Stimulated activated CD8-positive, alpha-beta memory T cell treated with anti-CD3 and anti-CD28 coated beads, Interleukin-12 subunit alpha, Interleukin-12 subunit beta, amount 100 ng/mL, for 4 hours (primary cell): ENCODE data around the gene C11orf42.

ENCODE experiments used
- DNase-seq: peaks from one replicate; pipeline ENCODE4 v3.0.0-alpha.2; 2020; ENCODE audit warnings: low read depth

The C11orf42 gene

DNA sequence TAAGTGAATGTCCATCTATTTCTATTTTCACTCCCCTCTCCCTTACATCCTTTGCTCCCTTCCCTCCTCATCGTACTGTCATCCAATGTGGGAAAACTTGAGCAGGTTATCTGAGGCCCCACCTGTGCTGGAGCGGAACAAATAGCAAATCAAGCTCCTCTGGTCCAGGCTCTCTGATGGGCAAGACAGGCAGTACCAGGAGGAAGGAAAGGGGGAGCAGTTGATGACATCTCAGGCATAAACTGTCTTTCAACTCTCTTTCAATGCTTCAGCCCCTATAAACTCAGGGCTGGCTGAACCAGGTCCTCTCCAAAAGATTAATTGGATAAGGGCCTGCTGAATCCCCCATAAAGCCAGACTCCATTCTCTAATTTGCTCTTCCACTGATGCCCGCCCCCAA lies 52.8 kb downstream of the C11orf42 start:
- DNase-seq: no peak

DNA sequence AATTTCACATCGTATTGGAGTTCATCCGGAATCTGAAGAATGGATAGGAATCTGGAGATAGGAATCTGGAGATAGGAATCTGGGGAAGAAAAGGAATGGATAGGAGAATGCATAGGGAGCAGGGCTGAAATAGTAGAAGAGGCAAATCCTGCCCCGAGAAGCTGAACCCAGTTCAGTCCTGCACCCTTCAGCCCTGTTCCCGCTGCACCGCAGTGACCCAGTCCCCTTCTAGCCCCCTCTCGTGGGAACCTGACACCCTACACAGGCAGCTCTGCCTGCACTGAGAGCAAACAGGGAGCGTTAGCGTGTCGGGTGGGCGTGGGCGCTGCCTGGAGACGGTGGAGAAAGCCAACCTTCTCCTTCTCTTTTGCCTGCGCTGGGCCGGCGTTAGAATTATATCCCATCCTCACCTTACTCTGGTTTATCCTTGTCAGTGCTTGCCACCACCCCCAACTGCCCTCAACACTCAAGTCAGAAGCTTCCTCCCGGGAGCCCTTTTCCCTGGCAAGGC lies 53.3 kb downstream of the C11orf42 start:
- no peak for DNase-seq

DNA sequence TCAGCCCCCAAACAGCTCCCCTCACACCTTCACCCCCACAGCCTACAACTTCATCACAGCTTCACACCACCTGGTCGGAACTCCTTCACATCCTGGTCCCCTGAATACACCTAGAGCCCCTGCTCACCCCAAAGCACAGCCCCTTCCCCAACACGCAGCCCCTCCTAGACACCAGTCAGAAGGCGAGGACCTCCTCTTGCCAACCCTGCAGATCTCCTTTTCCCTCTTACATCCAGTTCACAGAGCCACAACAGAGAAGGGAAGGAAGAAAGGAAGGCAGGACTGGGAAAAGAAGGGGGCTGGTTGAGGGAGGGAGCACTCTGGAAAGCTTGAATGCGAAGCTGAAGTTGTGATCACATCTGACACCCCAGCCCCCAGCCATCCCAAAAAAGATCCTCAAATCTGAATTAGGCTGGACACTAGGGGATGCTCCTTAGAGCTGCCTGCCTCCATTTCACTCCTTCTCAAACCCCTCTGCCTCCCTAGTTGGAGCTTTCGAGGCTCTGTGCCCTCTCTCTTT lies 54.9 kb downstream of the C11orf42 start:
- no peak for DNase-seq
